Measurements from ENCODE around the gene SND1.

Gene SND1

GRCh38 chr7:127651556-127652332, at the start of gene SND1:
Gene SND1 (plus strand): TSS chr7:127652194. CDS start chr7:127652374, 180 bp downstream.
- TF ChIP-seq, protein P1, sequence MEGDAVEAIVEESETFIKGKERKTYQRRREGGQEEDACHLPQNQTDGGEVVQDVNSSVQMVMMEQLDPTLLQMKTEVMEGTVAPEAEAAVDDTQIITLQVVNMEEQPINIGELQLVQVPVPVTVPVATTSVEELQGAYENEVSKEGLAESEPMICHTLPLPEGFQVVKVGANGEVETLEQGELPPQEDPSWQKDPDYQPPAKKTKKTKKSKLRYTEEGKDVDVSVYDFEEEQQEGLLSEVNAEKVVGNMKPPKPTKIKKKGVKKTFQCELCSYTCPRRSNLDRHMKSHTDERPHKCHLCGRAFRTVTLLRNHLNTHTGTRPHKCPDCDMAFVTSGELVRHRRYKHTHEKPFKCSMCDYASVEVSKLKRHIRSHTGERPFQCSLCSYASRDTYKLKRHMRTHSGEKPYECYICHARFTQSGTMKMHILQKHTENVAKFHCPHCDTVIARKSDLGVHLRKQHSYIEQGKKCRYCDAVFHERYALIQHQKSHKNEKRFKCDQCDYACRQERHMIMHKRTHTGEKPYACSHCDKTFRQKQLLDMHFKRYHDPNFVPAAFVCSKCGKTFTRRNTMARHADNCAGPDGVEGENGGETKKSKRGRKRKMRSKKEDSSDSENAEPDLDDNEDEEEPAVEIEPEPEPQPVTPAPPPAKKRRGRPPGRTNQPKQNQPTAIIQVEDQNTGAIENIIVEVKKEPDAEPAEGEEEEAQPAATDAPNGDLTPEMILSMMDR (IDR thresholded peaks at IDR 0.05; ENCODE audit: extremely low read depth, missing control alignments) = no peak
- peak; percentile 95 for DNase-seq (ENCODE audit: low spot score)

DNA sequence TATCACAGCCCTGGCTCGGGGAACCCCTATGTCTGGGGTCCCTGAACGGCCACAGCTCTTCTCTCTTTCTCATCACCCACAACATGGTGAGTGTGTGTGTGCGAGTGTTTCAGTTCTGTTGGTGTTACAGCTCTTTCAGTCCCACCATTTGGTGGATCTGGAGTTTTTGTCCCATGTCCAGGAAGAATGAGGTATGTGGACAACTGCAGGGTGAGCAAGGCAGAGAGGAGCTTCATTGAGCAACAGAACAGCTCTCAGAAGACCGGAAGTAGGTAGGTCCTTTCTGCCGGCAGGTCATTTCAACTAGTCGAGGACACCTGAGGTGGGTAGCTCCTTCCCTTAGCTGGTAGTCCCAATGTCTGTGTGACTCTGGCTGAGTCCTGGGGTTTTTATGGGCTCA, 43.5 kb upstream of the SND1 start:
- TF ChIP-seq, protein P1 (IDR thresholded peaks at IDR 0.05; ENCODE audit: extremely low read depth, missing control alignments) = no peak

DNA sequence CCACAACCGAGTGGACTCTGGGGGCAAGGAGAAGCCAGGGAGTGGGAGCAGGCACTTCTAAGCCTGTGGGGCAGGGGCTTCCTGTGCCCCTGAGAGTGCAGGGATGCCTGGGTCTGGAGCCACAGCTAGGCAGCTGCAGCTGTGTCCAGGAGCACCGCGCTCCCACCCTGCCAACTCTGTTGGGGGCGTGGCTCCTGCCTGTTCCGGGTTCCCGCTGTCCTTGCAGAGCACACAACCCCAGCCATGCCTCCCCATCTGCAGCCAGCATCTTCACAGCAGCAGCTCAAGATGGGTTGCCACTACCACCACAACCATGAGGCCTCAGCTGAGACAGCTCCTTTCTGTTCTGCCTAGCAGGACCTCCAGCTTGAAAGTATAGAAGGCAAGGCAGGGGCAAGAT, 42.7 kb upstream of the SND1 start:
- TF ChIP-seq, protein P1 (IDR thresholded peaks at IDR 0.05; ENCODE audit: extremely low read depth, missing control alignments) = no peak
- no peak for DNase-seq (ENCODE audit: low spot score)

More for the DNA sequence above, 43.5 kb upstream of the SND1 start:
- no peak for DNase-seq (ENCODE audit: low spot score)

GRCh38 chr7:127612263-127612662, 39.7 kb upstream of the SND1 start:
- no peak for DNase-seq (ENCODE audit: low spot score)

GRCh38 chr7:127616724-127617123, 35.3 kb upstream of the SND1 start:
- TF ChIP-seq, protein P1 (IDR thresholded peaks at IDR 0.05; ENCODE audit: extremely low read depth, missing control alignments) = no peak
- DNase-seq (ENCODE audit: low spot score) = no peak

More at GRCh38 chr7:127612263-127612662, 39.7 kb upstream of the SND1 start:
- TF ChIP-seq, protein P1 (IDR thresholded peaks at IDR 0.05; ENCODE audit: extremely low read depth, missing control alignments) = no peak

- TF ChIP-seq, protein P1 (IDR thresholded peaks at IDR 0.05; ENCODE audit: extremely low read depth, missing control alignments) = no peak
- no peak for DNase-seq (ENCODE audit: low spot score)
Observed at GRCh38 chr7:127618042-127618441, 34.0 kb upstream of the SND1 start, which contains the start of gene PAX4. Gene PAX4 (minus strand): TSS chr7:127618142. CDS start chr7:127615928, 2,214 bp downstream.

DNA sequence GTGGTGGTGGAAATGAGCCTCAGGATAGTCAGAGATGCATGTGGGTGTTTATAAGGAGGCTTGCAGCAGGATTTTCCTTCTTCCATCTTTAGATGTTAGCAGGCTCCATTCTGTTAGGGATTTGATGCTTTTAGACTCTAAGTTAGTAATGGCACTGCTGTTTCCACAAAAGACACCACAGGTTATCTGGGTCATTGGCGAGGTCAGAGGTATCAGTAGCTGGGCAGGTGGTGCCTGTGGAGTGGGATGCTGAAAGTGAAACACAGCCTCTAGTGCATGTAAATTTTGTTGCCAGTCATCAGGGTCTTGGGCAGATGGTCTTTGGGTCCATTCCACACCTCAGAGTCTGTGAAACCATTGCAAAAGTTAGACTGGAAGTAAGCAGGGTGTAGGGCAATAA, 33.2 kb upstream of the SND1 start:
- no peak for DNase-seq (ENCODE audit: low spot score)
- TF ChIP-seq, protein P1 (IDR thresholded peaks at IDR 0.05; ENCODE audit: extremely low read depth, missing control alignments) = no peak

Measured in GM20000 (cell line).